ENCODE data around the gene LTBR.

DNA sequence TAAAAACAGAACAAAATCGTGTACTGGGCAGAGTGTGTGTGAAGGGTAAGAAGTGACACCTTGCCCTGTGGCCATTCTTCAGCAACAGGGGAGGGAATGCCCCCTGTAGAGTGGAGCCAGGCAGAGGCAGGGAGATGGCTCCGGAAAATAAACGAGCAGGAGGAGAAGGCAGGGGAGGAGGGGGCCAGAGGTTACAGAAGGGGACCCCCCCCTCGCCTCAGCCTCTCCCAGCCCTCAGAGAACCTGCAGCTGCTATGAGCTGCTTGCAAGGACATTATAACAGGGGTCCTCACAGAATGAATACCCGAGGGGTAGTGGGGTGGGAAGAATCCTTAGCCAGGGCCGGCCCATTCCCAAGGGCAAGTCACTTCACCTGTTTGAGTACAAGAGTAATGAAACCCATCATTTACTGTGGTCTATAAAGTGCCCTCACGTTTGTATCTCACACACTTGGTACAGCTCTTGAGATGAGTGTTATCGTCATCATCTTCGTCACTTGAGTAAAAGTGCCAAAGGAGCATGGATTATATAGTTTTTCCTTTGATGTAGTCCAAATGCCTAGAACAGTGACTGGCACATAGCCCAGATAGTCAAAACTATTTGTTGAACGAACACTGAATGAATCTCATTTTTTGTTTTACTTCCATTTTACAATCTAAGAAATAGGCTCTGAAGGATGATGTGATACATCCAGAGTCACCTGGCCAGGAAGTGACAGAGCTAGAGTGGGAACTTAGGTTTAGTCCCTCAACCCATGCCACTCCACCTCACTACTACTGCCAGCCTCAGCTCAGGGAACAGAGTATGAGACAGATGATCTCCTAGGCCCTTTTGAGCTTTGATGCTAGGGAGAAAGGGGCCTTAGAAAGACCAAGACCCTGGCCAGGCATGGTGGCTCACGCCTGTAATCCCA is 23.1 kb upstream of the LTBR start:
- no peak for TF ChIP-seq POLR2A (IDR thresholded peaks at IDR 0.05; ENCODE audit: low read length)
- no peak for TF ChIP-seq GATA1 (IDR thresholded peaks at IDR 0.05; ENCODE audit: low read depth, low read length)

Measured in erythroblast (primary cell).